Neutrophil (primary cell): ENCODE results near the gene ARMH4.

Experiments
- H3K27ac ChIP-seq: fragments of 200-600 bp; sonication (generic); 2 replicates; pipeline ENCODE4 v1.5.1; 2016; ENCODE audit warnings: mild to moderate bottlenecking, moderate library complexity
- H3K27me3 ChIP-seq: fragments of 200-600 bp; sonication (generic); 2 replicates; pipeline ENCODE4 v1.6.0; 2016; ENCODE audit warnings: mild to moderate bottlenecking
- H3K36me3 ChIP-seq: fragments of 200-600 bp; sonication (generic); 2 replicates; pipeline ENCODE4 v1.5.1; 2017
- H3K4me1 ChIP-seq, 2 experiments: fragments of 200-600 bp in 1 of 2; sonication (generic) in 1 of 2; 1 replicate in 1 of 2; 2 replicates in 1 of 2; pipeline versions ENCODE4 v1.5.1 to v1.6.1; 2013 to 2016; ENCODE audit warnings: low read depth in 1 of 2, low read length in 1 of 2, mild to moderate bottlenecking in 1 of 2, moderate library complexity in 1 of 2; ENCODE audit not compliant: control insufficient read depth in 1 of 2, insufficient read depth in 1 of 2
- H3K4me3 ChIP-seq, 2 experiments: fragments of 200-600 bp in 1 of 2; sonication (generic) in 1 of 2; 1 replicate in 1 of 2; 2 replicates in 1 of 2; pipeline ENCODE4 v1.5.1; 2013 to 2016; ENCODE audit warnings: low read depth in 1 of 2, low read length in 1 of 2, mild to moderate bottlenecking in 1 of 2, moderate library complexity in 1 of 2
- H3K9me3 ChIP-seq: fragments of 200-600 bp; sonication (generic); 2 replicates; pipeline ENCODE4 v1.5.1; 2016
- TF ChIP-seq, protein P1 (sequence below): fragments of 200-600 bp; sonication (generic); IDR thresholded peaks from 2 replicates; pipeline ENCODE4 v1.5.1; 2016; ENCODE audit warnings: antibody characterized with exemption

Gene ARMH4

DNA sequence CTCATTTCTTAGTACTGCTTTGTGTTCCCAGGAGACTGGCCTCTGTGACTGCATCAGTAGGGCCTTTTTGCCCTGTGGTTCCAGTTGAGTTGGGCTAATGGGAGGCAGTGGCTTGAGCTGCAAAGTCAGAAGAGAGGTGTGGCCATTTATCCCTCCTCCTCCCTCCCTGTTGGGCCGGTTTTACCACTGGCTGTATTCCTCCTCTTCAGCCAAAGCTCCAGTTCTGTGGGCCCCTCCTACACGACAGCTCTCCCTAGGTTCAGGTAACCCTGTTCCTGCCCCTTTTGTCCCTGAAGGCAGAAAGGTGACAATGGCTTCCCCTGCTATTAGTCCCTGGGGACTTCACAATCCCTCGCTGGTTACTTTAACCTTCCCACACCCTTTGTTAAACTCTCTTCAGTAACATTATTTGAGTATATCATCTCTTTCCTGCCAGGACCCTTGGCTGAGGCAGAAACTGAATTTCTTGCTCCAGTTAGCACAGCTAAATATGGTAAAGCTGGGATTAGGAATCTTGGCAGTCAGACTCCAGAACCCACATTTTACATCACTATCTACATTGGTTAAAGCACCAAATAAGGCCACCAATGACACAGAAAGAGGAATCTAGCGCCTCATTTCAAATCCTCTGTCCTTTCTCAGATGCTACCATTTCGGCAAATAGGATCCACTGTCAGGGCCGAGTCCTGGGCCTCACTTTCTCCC is 164.3 kb downstream of the ARMH4 start:
- TF ChIP-seq, protein P1, sequence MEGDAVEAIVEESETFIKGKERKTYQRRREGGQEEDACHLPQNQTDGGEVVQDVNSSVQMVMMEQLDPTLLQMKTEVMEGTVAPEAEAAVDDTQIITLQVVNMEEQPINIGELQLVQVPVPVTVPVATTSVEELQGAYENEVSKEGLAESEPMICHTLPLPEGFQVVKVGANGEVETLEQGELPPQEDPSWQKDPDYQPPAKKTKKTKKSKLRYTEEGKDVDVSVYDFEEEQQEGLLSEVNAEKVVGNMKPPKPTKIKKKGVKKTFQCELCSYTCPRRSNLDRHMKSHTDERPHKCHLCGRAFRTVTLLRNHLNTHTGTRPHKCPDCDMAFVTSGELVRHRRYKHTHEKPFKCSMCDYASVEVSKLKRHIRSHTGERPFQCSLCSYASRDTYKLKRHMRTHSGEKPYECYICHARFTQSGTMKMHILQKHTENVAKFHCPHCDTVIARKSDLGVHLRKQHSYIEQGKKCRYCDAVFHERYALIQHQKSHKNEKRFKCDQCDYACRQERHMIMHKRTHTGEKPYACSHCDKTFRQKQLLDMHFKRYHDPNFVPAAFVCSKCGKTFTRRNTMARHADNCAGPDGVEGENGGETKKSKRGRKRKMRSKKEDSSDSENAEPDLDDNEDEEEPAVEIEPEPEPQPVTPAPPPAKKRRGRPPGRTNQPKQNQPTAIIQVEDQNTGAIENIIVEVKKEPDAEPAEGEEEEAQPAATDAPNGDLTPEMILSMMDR: no peak
- Histone ChIP-seq H3K9me3 (no peaks in the 10 kb centered on the region), H3K4me3 (no peak overlapping the region), H3K27ac (no peak overlapping the region), H3K4me1 (no peaks in the 10 kb centered on the region), H3K36me3 (no peaks in the 10 kb centered on the region), H3K27me3 (no peaks in the 10 kb centered on the region)

DNA sequence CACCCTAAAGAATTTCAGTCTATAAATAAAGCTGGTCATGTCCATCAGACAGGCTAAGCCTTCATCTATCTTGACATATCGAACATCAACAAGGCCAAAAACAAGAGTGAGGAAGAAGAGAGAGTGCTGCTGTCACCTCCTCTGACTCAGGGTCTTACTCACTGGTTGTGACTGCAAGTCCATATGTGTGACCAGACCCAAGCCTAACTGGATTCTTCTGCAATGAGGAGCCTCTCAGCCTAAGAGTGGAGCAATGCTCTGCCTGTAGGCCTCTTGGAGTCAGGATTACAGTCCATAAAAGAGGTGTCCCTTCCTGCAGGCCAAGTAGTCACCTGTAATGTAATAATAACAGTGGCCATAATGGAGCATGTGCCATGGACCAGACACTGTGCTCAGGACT is 165.0 kb downstream of the ARMH4 start:
- TF ChIP-seq, protein P1: no peak
- H3K27me3 ChIP-seq: no peaks in the 10 kb centered on the region
- no peaks in the 10 kb centered on the region for H3K4me1 ChIP-seq
- no peak overlapping the region for H3K27ac ChIP-seq
- no peaks in the 10 kb centered on the region for H3K9me3 ChIP-seq
- no peaks in the 10 kb centered on the region for H3K36me3 ChIP-seq
- no peak overlapping the region for H3K4me3 ChIP-seq

DNA sequence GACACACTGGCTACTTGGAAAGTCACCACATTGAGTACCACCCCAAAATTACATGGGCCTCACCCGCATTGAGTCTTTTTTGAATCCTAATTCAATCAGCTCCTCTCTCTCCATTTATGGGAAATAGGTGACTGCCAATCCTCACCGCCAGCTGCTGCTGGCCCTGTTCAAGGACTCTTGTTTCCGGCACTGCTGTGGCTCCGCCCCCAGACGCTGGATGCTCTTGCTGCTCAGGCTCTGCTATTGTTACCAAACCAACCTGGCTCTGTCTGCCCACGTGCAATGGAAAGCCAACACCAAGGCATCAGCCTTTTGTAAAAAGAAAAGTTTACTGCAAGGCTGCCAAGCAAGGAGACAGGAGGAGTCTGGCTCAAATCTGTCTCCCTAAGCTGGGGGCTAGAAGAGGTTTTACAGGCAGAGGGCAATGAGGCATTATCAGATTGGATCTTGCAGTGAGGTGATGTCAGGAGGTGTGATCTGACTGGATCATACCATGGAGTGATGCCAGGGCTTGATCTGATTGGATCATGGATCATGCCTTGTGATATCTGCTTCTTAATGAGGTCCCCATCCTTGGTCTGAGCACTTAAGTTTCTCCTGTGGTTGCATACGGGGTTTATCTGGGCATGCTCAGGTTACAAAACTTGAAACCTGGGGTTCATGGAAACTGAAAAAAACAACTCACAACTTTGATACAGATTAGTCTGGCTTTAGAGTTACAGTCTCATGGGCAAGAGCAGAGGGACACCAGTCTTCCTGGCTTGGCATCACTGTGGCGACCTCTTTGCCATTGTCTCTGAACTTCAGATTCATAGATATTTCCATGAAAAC is 169.0 kb downstream of the ARMH4 start:
- Histone ChIP-seq H3K27me3 (no peaks in the 10 kb centered on the region), H3K4me1 (no peaks in the 10 kb centered on the region), H3K9me3 (no peaks in the 10 kb centered on the region), H3K36me3 (no peaks in the 10 kb centered on the region), H3K4me3 (no peak overlapping the region), H3K27ac (no peak overlapping the region)
- TF ChIP-seq, protein P1: no peak

DNA sequence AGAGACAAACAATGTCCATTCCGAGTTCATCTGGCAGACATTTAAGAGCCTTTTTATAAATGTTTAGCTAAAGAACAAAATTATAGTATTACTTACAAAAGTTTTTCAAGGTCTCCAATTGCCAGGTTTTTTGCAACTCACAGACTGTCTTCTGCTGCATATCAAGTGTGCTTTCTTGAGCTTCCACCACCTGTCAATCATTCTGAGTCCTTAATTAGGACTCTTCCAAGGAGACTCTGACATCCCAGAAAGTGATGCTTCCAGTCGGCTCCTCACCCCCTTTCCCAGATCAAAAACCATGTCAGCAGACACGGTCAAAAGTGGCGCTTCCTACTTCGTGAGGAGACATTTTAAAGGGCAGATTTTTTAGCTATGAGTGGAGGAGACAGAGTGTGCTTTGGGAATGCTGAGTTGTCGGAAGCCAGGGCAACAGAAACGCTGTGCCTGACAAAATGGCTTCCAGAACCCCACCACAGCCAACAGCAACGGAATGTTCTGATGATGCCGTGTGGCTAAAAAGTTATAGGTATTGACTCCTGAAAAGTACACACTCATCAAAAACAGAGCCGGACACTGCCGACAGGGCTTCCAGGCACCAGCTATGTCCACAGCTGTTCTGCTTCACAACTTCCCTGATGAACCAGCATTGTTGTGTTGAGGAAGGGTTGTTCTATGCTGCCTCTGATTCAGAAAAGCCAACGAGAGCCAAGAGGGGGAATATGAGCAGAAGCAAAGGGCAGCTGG is 170.0 kb downstream of the ARMH4 start:
- Histone ChIP-seq H3K27me3 (no peaks in the 10 kb centered on the region), H3K36me3 (no peaks in the 10 kb centered on the region), H3K27ac (no peak overlapping the region), H3K9me3 (no peaks in the 10 kb centered on the region), H3K4me3 (no peak overlapping the region), H3K4me1 (no peaks in the 10 kb centered on the region)
- TF ChIP-seq, protein P1: no peak

DNA sequence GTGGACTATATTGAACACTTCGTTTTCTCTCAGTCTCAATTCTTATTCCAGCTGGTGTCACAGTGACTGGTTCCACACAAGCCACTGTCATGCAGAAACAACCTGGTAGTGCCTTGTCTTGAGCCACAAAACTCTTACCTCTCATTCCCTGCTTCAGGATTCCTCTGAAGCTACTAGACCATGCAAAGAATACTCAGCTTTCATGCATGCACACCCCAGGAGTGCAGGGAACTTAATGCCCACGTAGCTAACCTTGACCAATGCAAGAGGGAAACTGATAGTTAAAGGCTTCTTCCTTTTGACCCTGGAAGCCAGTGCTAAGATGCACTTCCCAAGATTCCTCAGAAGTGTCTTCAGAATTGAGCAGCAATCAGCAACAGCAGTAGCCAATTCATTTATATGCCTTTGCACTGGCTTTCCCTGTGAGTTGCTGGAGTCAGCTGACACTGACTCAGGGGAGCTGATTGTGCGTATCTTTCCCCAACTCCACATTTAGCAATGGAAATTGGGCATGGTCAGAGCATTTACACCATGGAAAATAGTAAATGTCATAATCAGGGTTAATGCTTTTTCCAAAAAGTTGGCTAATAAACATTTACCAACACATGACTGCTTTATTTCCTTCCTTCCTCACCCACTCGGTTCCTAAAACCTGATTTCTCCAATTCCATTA is 172.5 kb downstream of the ARMH4 start:
- TF ChIP-seq, protein P1: no peak
- H3K4me3 ChIP-seq: no peak overlapping the region

More for the DNA sequence above, 172.5 kb downstream of the ARMH4 start:
- Histone ChIP-seq H3K9me3 (no peaks in the 10 kb centered on the region), H3K27me3 (no peaks in the 10 kb centered on the region), H3K27ac (no peak overlapping the region), H3K4me1 (no peaks in the 10 kb centered on the region), H3K36me3 (no peaks in the 10 kb centered on the region)
